ENCODE results near the gene ORAI2. TPM values are rescaled to one million over a fixed set of nuclear protein-coding genes. Genes with fewer than 3 reads are reported as not detected.
"Not testable (repeated sequence)": the region's sequence is repeated elsewhere in the genome, so short reads cannot be mapped to it uniquely, and the experiment has no call there.

Gene ORAI2
- total and polyA plus RNA-seq, 2 of the 8 experiments (the other 6 are each of a cell fraction or from before 2014, with no cell fraction given) = 20.7 to 35.2 TPM

- H3K79me1 ChIP-seq (ENCODE audit: low read depth, low read length); H2BK20ac ChIP-seq (ENCODE audit: low read length); H3K79me2 ChIP-seq (ENCODE audit: control insufficient read depth in 1 of 2, insufficient read depth in 2 of 2, low read length in 2 of 2); DNase-seq (ENCODE audit: low read depth in 1 of 2, low spot score in 2 of 2); H3K4ac ChIP-seq (replicated peaks; ENCODE audit: insufficient read length, low read depth, low read length); H3K27ac ChIP-seq (ENCODE audit: low read depth, low read length); H3K9ac ChIP-seq (replicated peaks in 1 of 4; ENCODE audit: extremely low read depth in 1 of 4, low read depth in 3 of 4, low read length in 3 of 4); H3K9me3 ChIP-seq (ENCODE audit: insufficient read depth in 2 of 2, low read depth in 1 of 2, low read length in 1 of 2); H4K91ac ChIP-seq (replicated peaks; ENCODE audit: insufficient read length, low read length); H3K4me2 ChIP-seq (ENCODE audit: insufficient read depth in 1 of 2, low read depth in 2 of 2, low read length in 2 of 2); H2BK5ac ChIP-seq (ENCODE audit: low read depth, low read length); POLR2A ChIA-PET (ENCODE audit: partially characterized antibody); H3K23ac ChIP-seq (ENCODE audit: insufficient read length); H3K14ac ChIP-seq (ENCODE audit: insufficient read length); H4K5ac ChIP-seq (ENCODE audit: insufficient read length, low read depth, low read length); H3K4me3 ChIP-seq (ENCODE audit: extremely low read depth in 1 of 4, insufficient read depth in 2 of 4, low read depth in 3 of 4, low read length in 4 of 4); H3K27me3 ChIP-seq (replicated peaks in 1 of 4; ENCODE audit: control insufficient read depth in 3 of 4, extremely low read depth in 1 of 4, insufficient read depth in 3 of 4, low read length in 3 of 4); H3K23me2 ChIP-seq (ENCODE audit: low read depth, low read length); H2BK12ac ChIP-seq (ENCODE audit: low read depth, low read length); H3K56ac ChIP-seq (replicated peaks; ENCODE audit: insufficient read length, low read depth, low read length); H3K4me1 ChIP-seq (replicated peaks in 1 of 4; ENCODE audit: control insufficient read depth in 3 of 4, insufficient read depth in 4 of 4, low read length in 3 of 4); FAIRE-seq; H2BK120ac ChIP-seq (replicated peaks; ENCODE audit: low read depth, low read length); H4K20me1 ChIP-seq (replicated peaks in 1 of 2; ENCODE audit: control insufficient read depth in 1 of 2, insufficient read depth in 2 of 2, low read length in 2 of 2); CTCF ChIA-PET (ENCODE audit: partially characterized antibody); H4K8ac ChIP-seq (ENCODE audit: extremely low read depth, insufficient read depth, low read length); H2BK15ac ChIP-seq (ENCODE audit: low read length); H2AFZ ChIP-seq (ENCODE audit: low read length); H3K18ac ChIP-seq (ENCODE audit: extremely low read depth, low read length); H2AK5ac ChIP-seq (ENCODE audit: low read depth, low read length); H3K36me3 ChIP-seq (ENCODE audit: control insufficient read depth in 2 of 4, insufficient read depth in 4 of 4, low read length in 3 of 4): not testable (repeated sequence)
- 96% methylated on average over 7 of the region's 16 CpGs; no CpG with 5 or more reads in 1 of the 2 experiments for WGBS, 2 experiments (ENCODE audit: extremely low coverage in 1 of 2, insufficient coverage in 1 of 2, insufficient read length in 1 of 2, insufficient replicate concordance in 2 of 2, low coverage in 1 of 2, low lambda C conversion rate in 2 of 2, missing lambda C conversion rate in 1 of 2)
These were observed 64.9 kb downstream of the ORAI2 start for GRCh38 chr7:102498321-102498720.

- FAIRE-seq; POLR2A ChIA-PET (ENCODE audit: partially characterized antibody); H4K20me1 ChIP-seq (replicated peaks in 1 of 2; ENCODE audit: control insufficient read depth in 1 of 2, insufficient read depth in 2 of 2, low read length in 2 of 2); H3K4me3 ChIP-seq (ENCODE audit: extremely low read depth in 1 of 4, insufficient read depth in 2 of 4, low read depth in 3 of 4, low read length in 4 of 4); H3K27me3 ChIP-seq (replicated peaks in 1 of 4; ENCODE audit: control insufficient read depth in 3 of 4, extremely low read depth in 1 of 4, insufficient read depth in 3 of 4, low read length in 3 of 4); H3K56ac ChIP-seq (replicated peaks; ENCODE audit: insufficient read length, low read depth, low read length); H2BK12ac ChIP-seq (ENCODE audit: low read depth, low read length); H3K27ac ChIP-seq (ENCODE audit: low read depth, low read length); H2AK5ac ChIP-seq (ENCODE audit: low read depth, low read length); DNase-seq (ENCODE audit: low read depth in 1 of 2, low spot score in 2 of 2); H3K79me2 ChIP-seq (ENCODE audit: control insufficient read depth in 1 of 2, insufficient read depth in 2 of 2, low read length in 2 of 2); H4K8ac ChIP-seq (ENCODE audit: extremely low read depth, insufficient read depth, low read length); H3K36me3 ChIP-seq (ENCODE audit: control insufficient read depth in 2 of 4, insufficient read depth in 4 of 4, low read length in 3 of 4); H2BK20ac ChIP-seq (ENCODE audit: low read length); H3K4ac ChIP-seq (replicated peaks; ENCODE audit: insufficient read length, low read depth, low read length); H2BK15ac ChIP-seq (ENCODE audit: low read length); CTCF ChIA-PET (ENCODE audit: partially characterized antibody); H3K14ac ChIP-seq (ENCODE audit: insufficient read length); H3K9ac ChIP-seq (replicated peaks in 1 of 4; ENCODE audit: extremely low read depth in 1 of 4, low read depth in 3 of 4, low read length in 3 of 4); H2AFZ ChIP-seq (ENCODE audit: low read length); H4K5ac ChIP-seq (ENCODE audit: insufficient read length, low read depth, low read length); H4K91ac ChIP-seq (replicated peaks; ENCODE audit: insufficient read length, low read length); H2BK120ac ChIP-seq (replicated peaks; ENCODE audit: low read depth, low read length); H3K4me2 ChIP-seq (ENCODE audit: insufficient read depth in 1 of 2, low read depth in 2 of 2, low read length in 2 of 2); H3K4me1 ChIP-seq (replicated peaks in 1 of 4; ENCODE audit: control insufficient read depth in 3 of 4, insufficient read depth in 4 of 4, low read length in 3 of 4); H2BK5ac ChIP-seq (ENCODE audit: low read depth, low read length); H3K79me1 ChIP-seq (ENCODE audit: low read depth, low read length); H3K18ac ChIP-seq (ENCODE audit: extremely low read depth, low read length); H3K23me2 ChIP-seq (ENCODE audit: low read depth, low read length); H3K9me3 ChIP-seq (ENCODE audit: insufficient read depth in 2 of 2, low read depth in 1 of 2, low read length in 1 of 2); H3K23ac ChIP-seq (ENCODE audit: insufficient read length): not testable (repeated sequence)
- WGBS, 2 experiments (ENCODE audit: extremely low coverage in 1 of 2, insufficient coverage in 1 of 2, insufficient read length in 1 of 2, insufficient replicate concordance in 2 of 2, low coverage in 1 of 2, low lambda C conversion rate in 2 of 2, missing lambda C conversion rate in 1 of 2) = no CpG with 5 or more reads among the region's 12 CpGs
These were observed 69.8 kb downstream of the ORAI2 start for GRCh38 chr7:102503141-102503540.
